GM19099 (cell line): Measurements from ENCODE around the gene THBD.

Experiments used
- POLR2A ChIP-seq: IDR thresholded peaks from 3 replicates; pipeline ENCODE4 v1.6.1; 2011; ENCODE audit warnings: low read depth; ENCODE audit not compliant: insufficient read length; ENCODE audit errors: extremely low read depth

Gene THBD

DNA sequence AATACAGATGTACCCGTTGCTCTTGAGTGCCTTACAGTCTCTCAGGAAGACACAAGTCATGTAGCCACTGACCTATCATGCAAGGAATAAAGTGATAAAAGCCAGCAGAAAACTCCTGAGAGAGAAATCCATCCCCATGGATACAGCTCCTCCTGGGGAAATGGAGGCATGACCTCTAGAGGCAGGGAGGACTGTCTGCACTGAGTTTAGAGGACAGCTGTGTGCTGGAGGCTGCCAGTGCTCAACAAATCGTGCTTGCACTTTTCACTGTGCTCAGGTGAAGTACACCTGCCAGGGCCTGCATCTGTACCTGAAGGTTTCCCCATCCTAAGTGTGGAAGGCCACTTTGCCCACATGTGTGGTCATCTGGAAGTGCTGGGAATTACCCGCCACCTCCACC, 24.6 kb upstream of the THBD start:
- TF ChIP-seq POLR2A = no peak

GRCh38 chr20:23072892-23073586, 23.6 kb upstream of the THBD start:
- no peak for TF ChIP-seq POLR2A

DNA sequence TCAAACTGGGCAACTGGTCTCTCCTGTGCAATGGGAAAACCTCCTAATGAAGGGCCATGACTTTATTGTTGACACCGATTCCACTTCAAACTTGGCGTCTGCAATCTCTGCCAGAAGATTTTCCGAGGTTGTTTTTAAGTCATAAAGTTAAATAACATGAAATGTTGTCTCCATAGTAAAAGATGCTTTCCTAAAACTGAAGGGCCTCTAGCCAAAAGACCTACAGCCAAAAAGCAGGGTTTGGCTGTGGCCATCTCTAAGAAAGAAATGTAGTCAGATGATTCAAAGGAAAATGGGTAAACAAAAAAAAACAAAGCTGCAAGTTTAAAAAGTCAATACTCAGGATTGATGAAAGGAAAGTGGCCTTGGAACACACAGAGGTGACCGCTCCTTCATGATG, 22.5 kb upstream of the THBD start:
- TF ChIP-seq POLR2A = no peak

DNA sequence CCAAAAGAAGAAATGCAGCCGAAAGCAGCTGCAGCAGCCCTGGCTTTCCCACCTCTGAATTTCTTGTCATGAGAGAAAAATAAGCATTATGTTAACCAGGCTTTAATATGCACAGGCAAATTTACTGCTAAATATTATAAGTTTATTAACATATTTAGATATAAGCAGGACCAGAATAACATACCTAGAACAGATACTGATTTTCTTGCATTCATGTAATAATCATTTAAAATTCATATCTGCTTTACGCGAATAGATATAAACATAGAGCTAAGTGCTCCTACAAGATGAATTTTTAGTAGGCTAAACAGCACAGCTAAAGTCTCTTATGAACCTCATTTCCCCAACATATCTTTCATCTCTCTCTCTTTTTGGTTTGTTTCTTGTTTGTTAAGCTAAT, 21.9 kb upstream of the THBD start:
- TF ChIP-seq POLR2A = no peak

GRCh38 chr20:23069108-23069507, 19.6 kb upstream of the THBD start:
- TF ChIP-seq POLR2A = no peak

DNA sequence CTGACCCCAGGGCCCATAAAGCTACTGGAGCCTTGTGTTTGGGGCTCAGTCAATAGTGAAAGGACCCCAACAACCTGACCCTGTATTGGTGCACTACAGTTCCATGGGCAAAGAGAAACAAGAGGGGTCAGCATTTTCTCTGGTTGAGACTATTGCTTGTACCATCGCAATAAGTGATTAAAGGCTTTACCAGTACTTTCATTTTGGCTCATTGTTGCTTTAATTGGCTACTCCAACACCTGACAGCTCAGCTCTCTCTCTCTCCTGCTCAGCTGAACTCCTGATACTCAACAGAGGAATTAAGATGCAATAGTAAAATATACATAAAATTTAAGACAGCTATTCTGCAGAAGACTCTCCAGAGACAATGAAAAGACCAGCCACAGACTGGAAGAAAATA, 18.8 kb upstream of the THBD start:
- no peak for TF ChIP-seq POLR2A

GRCh38 chr20:23066772-23067171, 17.3 kb upstream of the THBD start:
- TF ChIP-seq POLR2A = no peak

GRCh38 chr20:23065266-23066201, 16.1 kb upstream of the THBD start:
- TF ChIP-seq POLR2A = no peak

DNA sequence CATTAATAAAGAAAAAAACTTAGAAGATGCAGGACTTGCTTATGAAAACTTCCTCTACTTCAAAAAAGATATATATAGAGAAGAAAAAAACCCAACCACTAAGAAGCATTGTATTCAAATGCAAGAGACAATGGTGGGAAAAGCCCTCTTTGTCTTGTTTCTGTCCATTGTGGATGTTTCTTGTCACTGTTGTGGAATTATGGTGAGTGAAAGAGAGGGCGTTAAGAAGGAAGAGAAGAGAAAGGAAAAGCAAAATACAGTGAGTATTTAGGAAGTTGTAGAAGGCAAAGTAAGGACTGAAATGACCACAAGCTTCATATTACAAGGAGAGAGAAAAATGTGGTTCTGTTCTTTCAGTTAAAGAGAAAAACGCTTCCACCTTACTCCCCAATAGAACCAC, 14.1 kb upstream of the THBD start:
- TF ChIP-seq POLR2A = no peak

- no peak for TF ChIP-seq POLR2A
These were observed 13.7 kb upstream of the THBD start for GRCh38 chr20:23063168-23063567.

DNA sequence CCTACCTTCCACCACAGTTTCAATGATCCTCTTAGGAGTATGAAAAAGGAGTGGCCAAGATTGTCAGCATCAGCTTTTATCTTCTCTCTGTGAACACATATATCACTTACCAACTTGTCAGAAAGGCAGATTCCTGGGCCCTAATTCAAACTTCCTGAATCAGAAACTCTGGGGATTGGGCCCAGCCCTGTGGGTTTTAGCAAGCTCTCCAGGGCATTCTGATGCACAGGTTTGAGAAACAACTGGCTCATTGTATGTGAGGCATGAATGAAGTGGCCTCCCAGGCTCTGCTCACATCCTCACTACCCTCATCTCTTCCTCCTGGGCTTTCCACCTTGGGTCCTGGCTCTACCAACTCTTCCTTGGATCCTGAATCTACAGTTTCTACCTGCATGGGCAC, 13.2 kb upstream of the THBD start:
- TF ChIP-seq POLR2A = no peak

- no peak for TF ChIP-seq POLR2A
These were observed 12.5 kb upstream of the THBD start for GRCh38 chr20:23061734-23062561.

DNA sequence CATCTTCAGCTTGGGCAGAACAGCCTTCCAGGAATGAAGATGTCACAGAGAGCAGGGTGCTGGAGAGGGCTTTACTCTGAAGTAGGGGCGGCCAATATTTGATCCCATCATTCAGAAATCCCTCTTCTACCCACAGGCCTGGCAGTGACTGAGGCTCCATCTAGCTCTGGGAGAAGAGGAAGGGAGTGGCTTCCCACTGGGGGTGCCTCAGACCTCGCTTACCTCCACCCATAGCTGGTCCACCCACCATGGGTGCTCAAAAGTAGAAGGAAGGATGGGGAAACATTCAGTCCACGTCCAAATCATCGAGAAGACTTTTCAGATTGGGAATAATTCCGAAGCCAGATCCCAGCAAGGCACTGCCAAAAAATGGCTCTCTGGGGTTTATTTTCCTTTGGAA, 11.8 kb upstream of the THBD start:
- no peak for TF ChIP-seq POLR2A

GRCh38 chr20:23060629-23061028, 11.2 kb upstream of the THBD start:
- TF ChIP-seq POLR2A = no peak

- TF ChIP-seq POLR2A = no peak
These were observed 10.4 kb upstream of the THBD start for GRCh38 chr20:23059846-23060245.
